RWPE2 (cell line): ENCODE data around the gene MATN3.
A peak's percentile ranks its signal among the peaks of the same experiment; 100 is the strongest.

ENCODE experiments used
- ATAC-seq: fragments of 200-7000 bp; cut with Tn5 transposase; 3 replicates; pipeline ENCODE4 v1.9.1; 2021; ENCODE audit warnings: low read depth
- DNase-seq: peaks from one replicate; pipeline ENCODE4 v3.0.0-alpha.2; 2020; ENCODE audit warnings: low spot score
- H3K27ac ChIP-seq: fragments of 450-650 bp; 2 replicates; pipeline ENCODE4 v1.5.1; 2017; ENCODE audit warnings: mild to moderate bottlenecking; ENCODE audit not compliant: poor library complexity, severe bottlenecking
- H3K27me3 ChIP-seq: fragments of 250-450 bp; sonication (Bioruptor Pico); 2 replicates; pipeline ENCODE4 v1.5.1; 2021; ENCODE audit warnings: mild to moderate bottlenecking, moderate library complexity; ENCODE audit not compliant: insufficient read depth, poor library complexity, severe bottlenecking
- H3K36me3 ChIP-seq: fragments of 250-450 bp; sonication (Bioruptor Pico); 2 replicates; pipeline ENCODE4 v1.5.1; 2020; ENCODE audit warnings: low read depth, mild to moderate bottlenecking, moderate library complexity
- H3K4me1 ChIP-seq: fragments of 250-450 bp; sonication (Bioruptor Pico); 2 replicates; pipeline ENCODE4 v1.5.1; 2021; ENCODE audit warnings: mild to moderate bottlenecking, moderate library complexity; ENCODE audit not compliant: insufficient read depth, poor library complexity, severe bottlenecking
- H3K4me3 ChIP-seq: fragments of 250-450 bp; sonication (Bioruptor Pico); 2 replicates; pipeline ENCODE4 v1.5.1; 2021; ENCODE audit warnings: mild to moderate bottlenecking, moderate library complexity; ENCODE audit not compliant: severe bottlenecking
- H3K9me3 ChIP-seq: fragments of 250-450 bp; sonication (Bioruptor Pico); 2 replicates; pipeline ENCODE4 v1.5.1; 2021; ENCODE audit warnings: mild to moderate bottlenecking, moderate library complexity; ENCODE audit not compliant: severe bottlenecking
- CTCF ChIP-seq: fragments of 450-650 bp; IDR thresholded peaks from one replicate; pipeline ENCODE4 v1.5.1; 2017; ENCODE audit warnings: mild to moderate bottlenecking, moderate library complexity; ENCODE audit not compliant: poor library complexity, severe bottlenecking

Gene MATN3

GRCh38 chr2:20027260-20027677, 14.8 kb upstream of the MATN3 start:
- no peaks in the 10 kb centered on the region for H3K4me1 ChIP-seq
- H3K27me3 ChIP-seq: no peaks in the 10 kb centered on the region
- no peak for TF ChIP-seq CTCF
- ATAC-seq (no peak), DNase-seq (no peak)
- H3K9me3 ChIP-seq: no peaks in the 10 kb centered on the region
- H3K4me3 ChIP-seq: no peak overlapping the region
- no peak overlapping the region for H3K27ac ChIP-seq
- peaks cover 44% of the 10 kb centered on the region for H3K36me3 ChIP-seq

DNA sequence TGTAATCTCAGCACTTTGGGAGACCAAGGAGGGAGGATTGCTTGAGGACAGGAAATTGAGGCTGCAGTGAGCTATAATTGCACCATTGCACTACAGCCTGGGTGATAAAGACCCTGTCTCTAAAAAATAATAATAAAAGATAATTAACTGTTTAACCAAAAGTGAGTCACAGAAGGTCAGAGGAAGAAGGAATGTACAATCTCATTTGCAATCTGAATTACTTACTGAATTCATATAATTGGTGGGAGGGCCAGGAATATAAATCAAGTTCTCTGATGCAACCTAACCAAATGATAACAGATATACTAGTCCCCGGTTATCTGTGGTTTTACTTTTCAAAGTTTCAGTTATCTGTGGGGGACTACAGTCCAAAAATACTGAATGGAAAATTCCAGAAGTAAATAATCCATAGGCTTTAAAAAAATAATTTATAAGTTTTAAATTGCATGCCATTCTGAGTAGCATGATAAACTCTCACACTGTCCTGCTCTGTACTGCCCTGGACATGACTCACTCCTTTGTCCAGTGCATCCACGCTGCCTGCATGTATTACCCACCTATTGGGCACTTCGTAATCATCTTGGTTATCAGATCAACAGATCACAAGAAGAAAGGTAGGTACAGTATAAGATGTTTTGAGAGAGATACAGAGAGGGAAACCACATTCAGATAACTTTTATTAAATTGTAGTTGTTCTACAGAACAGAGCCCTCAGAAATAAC, 12.8 kb upstream of the MATN3 start:
- DNase-seq: no peak
- Histone ChIP-seq H3K9me3 (no peaks in the 10 kb centered on the region), H3K27ac (no peak overlapping the region), H3K4me3 (no peak overlapping the region), H3K36me3 (peaks cover 24% of the 10 kb centered on the region), H3K27me3 (no peaks in the 10 kb centered on the region), H3K4me1 (no peaks in the 10 kb centered on the region)
- no peak for TF ChIP-seq CTCF
- ATAC-seq: 0 out of 3 replicates have a peak, but pooled peaks have one; percentile 61

DNA sequence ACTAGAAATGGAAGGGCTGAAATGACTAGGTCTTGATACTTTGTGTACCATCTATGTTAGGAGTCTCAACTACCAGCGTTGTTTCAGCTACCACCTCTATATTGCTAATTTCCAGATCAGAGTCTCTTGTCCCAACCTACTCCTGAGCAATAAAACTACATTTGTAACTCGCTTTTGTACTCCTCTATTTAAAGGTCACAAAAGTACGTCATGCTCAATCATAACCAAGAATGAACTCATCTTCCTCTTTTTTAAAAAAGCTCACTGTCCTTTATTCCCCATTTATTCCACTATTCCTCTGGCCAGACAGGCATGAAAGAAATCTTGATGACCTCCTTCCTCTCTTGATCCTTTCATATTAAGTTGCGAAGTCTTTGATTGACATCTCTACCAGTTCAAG, 11.2 kb upstream of the MATN3 start:
- H3K27me3 ChIP-seq: no peaks in the 10 kb centered on the region
- ATAC-seq: no peak
- DNase-seq: no peak
- H3K36me3 ChIP-seq: peaks cover 8% of the 10 kb centered on the region; the same call in 1 of the 2 replicates
- H3K9me3 ChIP-seq: no peaks in the 10 kb centered on the region
- H3K4me3 ChIP-seq: no peak overlapping the region
- H3K27ac ChIP-seq: no peak overlapping the region
- no peaks in the 10 kb centered on the region for H3K4me1 ChIP-seq
- TF ChIP-seq CTCF: no peak

GRCh38 chr2:20021405-20022009, 9.0 kb upstream of the MATN3 start:
- ATAC-seq (no peak), DNase-seq (no peak)
- Histone ChIP-seq H3K4me3 (no peak overlapping the region), H3K27me3 (no peaks in the 10 kb centered on the region), H3K4me1 (peaks cover 4% of the 10 kb centered on the region), H3K9me3 (no peaks in the 10 kb centered on the region), H3K27ac (no peak overlapping the region), H3K36me3 (no peaks in the 10 kb centered on the region)
- no peak for TF ChIP-seq CTCF

DNA sequence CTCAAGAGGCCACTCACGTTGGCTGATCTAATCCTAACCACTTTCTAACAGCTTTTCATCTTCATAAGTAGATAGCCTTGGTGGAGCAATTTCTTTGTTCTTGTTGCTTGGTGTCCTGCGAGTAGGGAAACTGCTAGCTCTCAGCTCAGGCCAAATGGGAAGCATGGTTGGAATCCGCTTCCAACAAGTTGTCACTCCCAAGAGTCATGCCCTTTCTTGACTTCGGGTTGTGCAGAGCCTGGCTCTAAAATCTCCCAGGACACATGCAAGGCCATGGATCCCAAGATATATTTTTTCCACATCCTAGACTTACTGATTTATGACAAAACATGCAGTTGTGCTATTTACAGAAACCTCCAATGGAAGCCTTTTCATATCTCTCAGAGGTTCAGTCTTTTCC, 7.3 kb upstream of the MATN3 start:
- Histone ChIP-seq H3K4me3 (no peak overlapping the region), H3K27me3 (no peaks in the 10 kb centered on the region), H3K27ac (no peak overlapping the region), H3K9me3 (no peaks in the 10 kb centered on the region), H3K36me3 (no peaks in the 10 kb centered on the region), H3K4me1 (peaks cover 11% of the 10 kb centered on the region)
- no peak for DNase-seq
- ATAC-seq: no peak
- no peak for TF ChIP-seq CTCF
